K562 (cell line): ENCODE measurements around the gene SEC24C. TPM values are rescaled to one million over a fixed set of nuclear protein-coding genes. Genes with fewer than 3 reads are reported as not detected.

Source experiments
- CREM ChIP-seq: IDR thresholded peaks from 2 replicates; pipeline ENCODE4 v1.6.1; 2014; ENCODE audit warnings: antibody characterized with exemption, low read depth
- E2F3 ChIP-seq: fragments of 250-450 bp; sonication (Bioruptor Pico); IDR thresholded peaks from 2 replicates; pipeline ENCODE4 v1.4.0; 2020; ENCODE audit warnings: mild to moderate bottlenecking
- ESRRB ChIP-seq: fragments of 250-450 bp; sonication (Bioruptor Pico); IDR thresholded peaks from 2 replicates; pipeline ENCODE4 v1.5.0; 2020; ENCODE audit warnings: mild to moderate bottlenecking, moderate library complexity, borderline replicate concordance
- POLR2AphosphoS5 ChIP-seq: IDR thresholded peaks from 2 replicates; pipeline ENCODE4 v1.6.1; 2011; ENCODE audit warnings: mild to moderate bottlenecking, low read depth, low read length, moderate library complexity; ENCODE audit not compliant: control insufficient read depth, insufficient read depth
- POLR2H ChIP-seq: IDR thresholded peaks from 2 replicates; pipeline ENCODE4 v1.6.1; 2016; ENCODE audit warnings: missing genetic modification characterization, low read depth, mild to moderate bottlenecking, control low read depth, missing compliant biosample characterization, moderate library complexity
- POLR3A ChIP-seq: IDR thresholded peaks from 2 replicates; pipeline ENCODE4 v1.6.1; 2011; ENCODE audit warnings: borderline replicate concordance, mild to moderate bottlenecking, moderate library complexity; ENCODE audit not compliant: insufficient read length, insufficient read depth; ENCODE audit errors: extremely low read depth
- SETDB1 ChIP-seq: IDR thresholded peaks from one replicate; pipeline ENCODE4 v1.6.1; 2012; ENCODE audit warnings: low read length, control low read depth, inconsistent platforms
- ZBTB7A ChIP-seq: IDR thresholded peaks from 2 replicates; pipeline ENCODE4 v1.6.1; 2011; ENCODE audit warnings: low read depth, mild to moderate bottlenecking, low read length, moderate library complexity, borderline replicate concordance; ENCODE audit not compliant: control insufficient read depth
- ZNF23 ChIP-seq: fragments of 250-450 bp; sonication (Bioruptor Pico); IDR thresholded peaks from 2 replicates; pipeline ENCODE4 v1.4.0; 2020; ENCODE audit warnings: mild to moderate bottlenecking
- ZNF324 ChIP-seq: fragments of 250-450 bp; sonication (Bioruptor Pico); IDR thresholded peaks from 2 replicates; pipeline ENCODE4 v1.4.0; 2020; ENCODE audit warnings: mild to moderate bottlenecking
- ZNF830 ChIP-seq: fragments of 250-450 bp; sonication (Bioruptor Pico); IDR thresholded peaks from 2 replicates; pipeline ENCODE4 v1.5.0; 2021; ENCODE audit warnings: mild to moderate bottlenecking
- polyA plus RNA-seq, 8 experiments: library from polyadenylated mRNA; depleted of rRNA in 4 of 8; stranded (reverse) in 5 of 8; unstranded in 3 of 8; fragments of >200 nt; fragmentation: Nextera tagmentation in 2 of 8; fragmentation: Illumina TruSeq in 1 of 8; extraction: Ambion mirVana in 2 of 8; extraction: Trizol in 1 of 8; gene quantifications; 2 replicates each; pipeline versions ENCODE4 v1.2.1 to v1.2.3, GENCODE V29; 2011 to 2014; ENCODE audit warnings: inconsistent platforms in 1 of 8, missing spikeins in 1 of 8
- total RNA-seq, 7 experiments: library from RNA; depleted of rRNA in 6 of 7; stranded (reverse); fragments of >200 nt in 6 of 7; fragmentation: Illumina TruSeq in 2 of 7; extraction: Trizol in 2 of 7; gene quantifications; 2 replicates each; pipeline versions ENCODE4 v1.2.1 to v1.2.3, GENCODE V29; 2011 to 2021; ENCODE audit warnings: low replicate concordance in 1 of 7
- TF ChIP-seq, protein P1 (sequence below): fragments of 450-650 bp; IDR thresholded peaks from 2 replicates; pipeline ENCODE4 v1.6.1; 2016; ENCODE audit warnings: low read depth
- TF ChIP-seq, protein P2 (sequence below), 2 experiments: IDR thresholded peaks; 2 replicates each; pipeline ENCODE4 v1.6.1; 2011; ENCODE audit warnings: borderline replicate concordance in 1 of 2, control low read depth in 1 of 2, low read depth in 1 of 2, low read length in 1 of 2, mild to moderate bottlenecking in 1 of 2, mixed read lengths in 1 of 2, moderate library complexity in 1 of 2; ENCODE audit not compliant: insufficient read depth in 1 of 2, insufficient read length in 1 of 2, poor library complexity in 1 of 2, severe bottlenecking in 1 of 2; ENCODE audit errors: extremely low read depth in 1 of 2
- TF ChIP-seq, protein P3 (sequence below), 3 experiments: fragments of 200-800 bp in 1 of 3; sonication (Bioruptor generic) in 1 of 3; sonication (generic) in 1 of 3; formaldehyde crosslinking in 1 of 3; IDR thresholded peaks; 2 replicates each; pipeline versions ENCODE4 v1.6.1 to v1.8.0; 2016 to 2022; ENCODE audit warnings: mild to moderate bottlenecking in 2 of 3, missing compliant biosample characterization in 2 of 3, missing genetic modification characterization in 2 of 3, missing genetic modification reagents in 1 of 3

The SEC24C gene
- total and polyA plus RNA-seq, 9 of the 15 experiments (the other 6 are each of a cell fraction or from before 2014, with no cell fraction given): 19.0 to 115 (median 70.5) TPM

DNA sequence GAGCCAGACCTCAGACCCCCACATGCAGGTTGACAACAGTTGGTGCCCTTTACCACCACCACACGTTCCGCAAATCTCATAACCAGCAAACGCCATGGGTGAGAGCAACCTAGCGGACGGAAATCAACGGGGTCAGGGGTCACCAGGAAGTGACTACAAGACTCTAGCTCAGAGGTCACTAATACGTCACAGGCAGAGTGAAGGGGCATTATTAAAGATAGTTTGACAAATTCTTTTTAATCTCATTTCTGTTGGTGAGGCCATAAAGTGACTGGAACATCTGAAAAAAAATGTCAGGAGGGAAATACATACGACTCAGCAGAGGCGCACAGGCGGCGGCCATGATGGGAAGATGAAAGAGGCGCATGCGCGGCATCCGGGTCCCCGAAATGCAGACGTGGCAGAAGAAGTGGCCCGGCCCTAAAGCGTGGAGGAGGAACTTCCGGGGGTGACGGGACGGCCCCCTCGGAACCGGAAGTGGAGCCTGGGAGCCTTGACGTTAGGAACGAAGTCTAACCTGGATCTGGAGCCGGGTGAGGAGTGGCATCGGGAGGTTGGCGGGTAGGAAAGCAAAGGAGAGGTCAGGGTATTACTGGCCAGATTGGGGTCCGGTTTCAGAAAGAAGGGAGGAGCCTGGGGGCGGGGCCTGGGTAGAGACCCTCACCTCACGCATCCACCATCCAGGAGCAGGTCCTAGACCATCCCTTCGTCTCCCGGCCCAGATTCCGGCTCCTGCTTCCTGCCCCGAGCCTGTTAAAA, at the start of gene SEC24C (continued):
- TF ChIP-seq, protein P1, sequence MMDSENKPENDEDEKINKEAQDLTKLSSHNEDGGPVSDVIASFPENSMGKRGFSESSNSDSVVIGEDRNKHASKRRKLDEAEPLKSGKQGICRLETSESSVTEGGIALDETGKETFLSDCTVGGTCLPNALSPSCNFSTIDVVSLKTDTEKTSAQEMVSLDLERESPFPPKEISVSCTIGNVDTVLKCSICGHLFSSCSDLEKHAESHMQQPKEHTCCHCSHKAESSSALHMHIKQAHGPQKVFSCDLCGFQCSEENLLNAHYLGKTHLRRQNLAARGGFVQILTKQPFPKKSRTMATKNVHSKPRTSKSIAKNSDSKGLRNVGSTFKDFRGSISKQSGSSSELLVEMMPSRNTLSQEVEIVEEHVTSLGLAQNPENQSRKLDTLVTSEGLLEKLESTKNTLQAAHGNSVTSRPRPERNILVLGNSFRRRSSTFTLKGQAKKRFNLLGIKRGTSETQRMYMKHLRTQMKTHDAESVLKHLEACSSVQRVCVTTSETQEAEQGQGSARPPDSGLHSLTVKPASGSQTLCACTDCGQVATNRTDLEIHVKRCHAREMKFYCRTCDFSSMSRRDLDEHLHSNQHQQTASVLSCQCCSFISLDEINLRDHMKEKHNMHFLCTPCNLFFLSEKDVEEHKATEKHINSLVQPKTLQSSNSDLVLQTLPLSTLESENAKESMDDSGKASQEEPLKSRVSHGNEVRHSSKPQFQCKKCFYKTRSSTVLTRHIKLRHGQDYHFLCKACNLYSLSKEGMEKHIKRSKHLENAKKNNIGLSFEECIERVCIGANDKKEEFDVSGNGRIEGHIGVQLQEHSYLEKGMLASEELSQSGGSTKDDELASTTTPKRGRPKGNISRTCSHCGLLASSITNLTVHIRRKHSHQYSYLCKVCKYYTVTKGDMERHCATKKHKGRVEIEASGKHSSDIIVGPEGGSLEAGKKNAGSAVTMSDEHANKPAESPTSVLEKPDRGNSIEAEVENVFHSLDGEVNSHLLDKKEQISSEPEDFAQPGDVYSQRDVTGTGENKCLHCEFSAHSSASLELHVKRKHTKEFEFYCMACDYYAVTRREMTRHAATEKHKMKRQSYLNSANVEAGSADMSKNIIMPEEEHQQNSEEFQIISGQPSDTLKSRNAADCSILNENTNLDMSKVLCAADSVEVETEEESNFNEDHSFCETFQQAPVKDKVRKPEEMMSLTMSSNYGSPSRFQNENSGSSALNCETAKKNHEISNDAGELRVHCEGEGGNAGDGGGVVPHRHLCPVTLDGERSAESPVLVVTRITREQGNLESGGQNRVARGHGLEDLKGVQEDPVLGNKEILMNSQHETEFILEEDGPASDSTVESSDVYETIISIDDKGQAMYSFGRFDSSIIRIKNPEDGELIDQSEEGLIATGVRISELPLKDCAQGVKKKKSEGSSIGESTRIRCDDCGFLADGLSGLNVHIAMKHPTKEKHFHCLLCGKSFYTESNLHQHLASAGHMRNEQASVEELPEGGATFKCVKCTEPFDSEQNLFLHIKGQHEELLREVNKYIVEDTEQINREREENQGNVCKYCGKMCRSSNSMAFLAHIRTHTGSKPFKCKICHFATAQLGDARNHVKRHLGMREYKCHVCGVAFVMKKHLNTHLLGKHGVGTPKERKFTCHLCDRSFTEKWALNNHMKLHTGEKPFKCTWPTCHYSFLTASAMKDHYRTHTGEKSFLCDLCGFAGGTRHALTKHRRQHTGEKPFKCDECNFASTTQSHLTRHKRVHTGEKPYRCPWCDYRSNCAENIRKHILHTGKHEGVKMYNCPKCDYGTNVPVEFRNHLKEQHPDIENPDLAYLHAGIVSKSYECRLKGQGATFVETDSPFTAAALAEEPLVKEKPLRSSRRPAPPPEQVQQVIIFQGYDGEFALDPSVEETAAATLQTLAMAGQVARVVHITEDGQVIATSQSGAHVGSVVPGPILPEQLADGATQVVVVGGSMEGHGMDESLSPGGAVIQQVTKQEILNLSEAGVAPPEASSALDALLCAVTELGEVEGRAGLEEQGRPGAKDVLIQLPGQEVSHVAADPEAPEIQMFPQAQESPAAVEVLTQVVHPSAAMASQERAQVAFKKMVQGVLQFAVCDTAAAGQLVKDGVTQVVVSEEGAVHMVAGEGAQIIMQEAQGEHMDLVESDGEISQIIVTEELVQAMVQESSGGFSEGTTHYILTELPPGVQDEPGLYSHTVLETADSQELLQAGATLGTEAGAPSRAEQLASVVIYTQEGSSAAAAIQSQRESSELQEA: no peak
- TF ChIP-seq CREM: peak; percentile 89
- peak; percentile 68 for TF ChIP-seq ZNF23 (CRISPR knock-in tag)
- TF ChIP-seq SETDB1: peak; percentile 55
- peak; percentile 59; the same call in 1 of the 2 replicates for TF ChIP-seq ZNF830
- TF ChIP-seq, protein P2, sequence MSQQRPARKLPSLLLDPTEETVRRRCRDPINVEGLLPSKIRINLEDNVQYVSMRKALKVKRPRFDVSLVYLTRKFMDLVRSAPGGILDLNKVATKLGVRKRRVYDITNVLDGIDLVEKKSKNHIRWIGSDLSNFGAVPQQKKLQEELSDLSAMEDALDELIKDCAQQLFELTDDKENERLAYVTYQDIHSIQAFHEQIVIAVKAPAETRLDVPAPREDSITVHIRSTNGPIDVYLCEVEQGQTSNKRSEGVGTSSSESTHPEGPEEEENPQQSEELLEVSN (IDR thresholded peaks at IDR 0.05; ENCODE audit: borderline replicate concordance in 1 of 2, extremely low read depth in 1 of 2, insufficient read depth in 1 of 2, insufficient read length in 1 of 2, low read depth in 1 of 2, low read length in 1 of 2, poor library complexity in 1 of 2, severe bottlenecking in 1 of 2): peak in 1 of 2 experiments; percentile 26
- TF ChIP-seq POLR3A: no peak
- peak; percentile 63; the same call in 1 of the 2 replicates for TF ChIP-seq E2F3
- 0 out of 2 replicates have a peak, but pooled peaks have one; percentile 29 for TF ChIP-seq ESRRB (CRISPR knock-in tag)
- TF ChIP-seq, protein P3, sequence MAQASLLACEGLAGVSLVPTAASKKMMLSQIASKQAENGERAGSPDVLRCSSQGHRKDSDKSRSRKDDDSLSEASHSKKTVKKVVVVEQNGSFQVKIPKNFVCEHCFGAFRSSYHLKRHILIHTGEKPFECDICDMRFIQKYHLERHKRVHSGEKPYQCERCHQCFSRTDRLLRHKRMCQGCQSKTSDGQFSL (CRISPR knock-in tag; IDR thresholded peaks at IDR 0.05): no peak
- TF ChIP-seq, protein P3 (tag; IDR thresholded peaks at IDR 0.05): no peak
- peak; percentile 73 for TF ChIP-seq ZBTB7A
- TF ChIP-seq POLR2H (tag): peak; percentile 96
- peak; percentile 94 for TF ChIP-seq POLR2AphosphoS5
- TF ChIP-seq ZNF324 (CRISPR knock-in tag): peak; percentile 54
